Measurements from ENCODE around the gene HERC4.
"Not testable (repeated sequence)": the region's sequence is repeated elsewhere in the genome, so short reads cannot be mapped to it uniquely, and the experiment has no call there.

Gene HERC4

GRCh38 chr10:68092512-68092911 is 17.4 kb upstream of the HERC4 start:
- DNase-seq (ENCODE audit: low read depth, low spot score): no peak

- no peak for DNase-seq (ENCODE audit: low read depth, low spot score)
Observed at GRCh38 chr10:68090586-68090985, 15.5 kb upstream of the HERC4 start.

- no peak for DNase-seq (ENCODE audit: low read depth, low spot score)
Observed at GRCh38 chr10:68088740-68089139, 13.7 kb upstream of the HERC4 start.

GRCh38 chr10:68087685-68088401 is 12.8 kb upstream of the HERC4 start:
- no peak for DNase-seq (ENCODE audit: low read depth, low spot score)

- DNase-seq (ENCODE audit: low read depth, low spot score): no peak
Observed at GRCh38 chr10:68086910-68087684, 12.0 kb upstream of the HERC4 start.

- DNase-seq (ENCODE audit: low read depth, low spot score): no peak
Observed at GRCh38 chr10:68086011-68086410, 10.9 kb upstream of the HERC4 start.

- no peak for DNase-seq (ENCODE audit: low read depth, low spot score)
Observed at GRCh38 chr10:68084469-68084868, 9.4 kb upstream of the HERC4 start.

- no peak for DNase-seq (ENCODE audit: low read depth, low spot score)
Observed at GRCh38 chr10:68083953-68084352, 8.9 kb upstream of the HERC4 start.

- no peak for DNase-seq (ENCODE audit: low read depth, low spot score)
Observed at GRCh38 chr10:68082872-68083271, 7.8 kb upstream of the HERC4 start.

- no peak for DNase-seq (ENCODE audit: low read depth, low spot score)
Observed at GRCh38 chr10:68081916-68082315, 6.8 kb upstream of the HERC4 start.

GRCh38 chr10:68080853-68081431 is 5.9 kb upstream of the HERC4 start:
- DNase-seq (ENCODE audit: low read depth, low spot score): no peak

GRCh38 chr10:68079434-68079833 is 4.4 kb upstream of the HERC4 start:
- DNase-seq (ENCODE audit: low read depth, low spot score): no peak

- no peak for DNase-seq (ENCODE audit: low read depth, low spot score)
Observed at GRCh38 chr10:68077026-68077425, 1.9 kb upstream of the HERC4 start.

- DNase-seq (ENCODE audit: low read depth, low spot score): not testable (repeated sequence)
Observed at GRCh38 chr10:68076081-68076480, 998 bp upstream of the HERC4 start.

GRCh38 chr10:68075550-68076004 is 494 bp upstream of the HERC4 start:
- DNase-seq (ENCODE audit: low read depth, low spot score): no peak

- no peak for DNase-seq (ENCODE audit: low read depth, low spot score)
Observed at GRCh38 chr10:68074031-68074774, 880 bp downstream of the HERC4 start.

GRCh38 chr10:68073631-68074030 is 1.5 kb downstream of the HERC4 start:
- no peak for DNase-seq (ENCODE audit: low read depth, low spot score)

GRCh38 chr10:68067508-68067907 is 7.6 kb downstream of the HERC4 start:
- no peak for DNase-seq (ENCODE audit: low read depth, low spot score)

- no peak for DNase-seq (ENCODE audit: low read depth, low spot score)
Observed at GRCh38 chr10:68067029-68067428, 8.1 kb downstream of the HERC4 start.

GRCh38 chr10:68053553-68053952 is 21.5 kb downstream of the HERC4 start:
- no peak for DNase-seq (ENCODE audit: low read depth, low spot score)

GRCh38 chr10:68052463-68052862 is 22.6 kb downstream of the HERC4 start:
- no peak for DNase-seq (ENCODE audit: low read depth, low spot score)
